Loucy (cell line): ENCODE data around the gene BRI3.

ENCODE experiments used
- CTCF ChIP-seq: fragments of 200-600 bp; sonication (generic); conservative IDR thresholded peaks from 2 replicates; pipeline ENCODE4 v1.5.1; 2014; ENCODE audit warnings: mild to moderate bottlenecking, antibody characterized with exemption, low read length
- EZH2phosphoT487 ChIP-seq: fragments of 200-600 bp; IDR thresholded peaks from 2 replicates; pipeline ENCODE4 v1.6.1; 2018; ENCODE audit warnings: antibody characterized with exemption, mild to moderate bottlenecking, moderate library complexity, borderline replicate concordance

DNA sequence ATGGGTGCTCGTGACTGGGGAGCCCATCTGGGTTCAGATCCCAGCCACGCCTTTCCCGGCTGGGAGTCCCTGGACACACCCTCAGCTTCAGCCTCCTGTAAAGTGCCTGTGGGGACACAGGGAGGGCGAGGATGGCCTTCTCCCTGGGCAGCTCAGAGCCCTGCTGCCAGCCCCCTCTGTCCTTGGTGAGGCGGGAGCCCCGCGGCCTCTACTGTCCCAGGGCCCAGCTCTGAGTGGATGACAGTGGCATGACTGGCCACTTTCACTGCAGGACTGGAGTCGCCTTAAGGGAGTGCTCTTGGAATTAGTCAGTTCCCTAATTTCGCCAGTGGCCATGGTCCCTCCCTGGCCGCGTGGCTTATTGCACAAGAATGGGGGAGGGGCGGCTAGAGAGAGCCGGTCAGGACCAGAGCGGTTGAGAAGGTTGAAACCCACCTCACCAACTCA lies 4.6 kb downstream of the BRI3 start:
- TF ChIP-seq CTCF (no peak), EZH2phosphoT487 (no peak)
